ENCODE data around the gene ZNF575. TPM values are rescaled to one million over a fixed set of nuclear protein-coding genes. Genes with fewer than 3 reads are reported as not detected.

The ZNF575 gene
- polyA plus RNA-seq, 3 donors: 1.4 to 1.5 (median 1.4) TPM

DNA sequence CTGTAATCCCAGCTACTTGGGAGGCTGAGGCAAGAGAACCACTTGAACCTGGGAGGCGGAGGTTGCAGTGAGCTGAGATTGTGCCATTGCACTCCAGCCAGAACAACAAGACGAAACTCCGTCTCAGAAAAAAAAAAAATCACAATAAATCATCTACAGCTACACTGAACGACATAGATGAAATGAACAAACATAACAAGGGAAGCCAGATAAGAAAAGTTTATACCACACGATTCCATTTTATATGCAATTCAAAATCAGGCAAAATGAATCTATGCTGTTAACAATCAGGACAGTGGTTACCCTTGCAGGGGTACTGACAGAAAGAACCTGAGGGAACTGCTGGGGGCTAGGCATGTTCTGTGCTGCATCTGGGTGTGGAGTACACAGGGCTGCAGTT lies 36.7 kb downstream of the ZNF575 start:
- DNase-seq (ENCODE audit: low read depth in 3 of 3, low spot score in 2 of 3): no peak

DNA sequence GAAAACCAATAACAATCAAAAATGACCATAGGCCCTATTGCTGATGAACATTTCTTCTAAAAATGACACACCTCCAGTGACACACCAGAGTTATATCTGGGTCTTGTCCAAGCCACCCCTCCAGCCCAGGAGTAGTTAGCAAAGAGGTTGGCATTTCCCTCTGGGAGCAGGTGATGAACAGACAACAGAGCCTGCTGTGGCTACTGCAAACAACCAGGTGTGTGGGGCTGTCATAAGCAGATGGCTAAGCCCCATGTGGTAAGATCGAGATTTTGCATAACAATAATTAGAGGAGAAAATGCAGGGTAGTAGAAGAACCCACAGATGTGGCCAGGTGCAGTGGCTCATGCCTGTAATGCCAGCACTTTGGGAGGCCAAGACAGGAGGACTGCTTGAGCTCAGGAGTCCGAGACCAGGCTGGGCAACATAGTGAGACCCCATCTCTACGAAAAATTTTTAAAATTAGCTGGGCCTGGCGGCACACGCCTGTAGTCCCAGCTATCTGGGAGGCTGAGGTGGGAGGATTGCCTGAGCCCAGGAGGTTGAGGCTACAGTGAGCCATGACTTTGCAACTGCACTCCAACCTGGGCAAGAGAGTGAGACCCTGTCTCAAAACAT lies 37.3 kb downstream of the ZNF575 start:
- DNase-seq (ENCODE audit: low read depth in 3 of 3, low spot score in 2 of 3): no peak

DNA sequence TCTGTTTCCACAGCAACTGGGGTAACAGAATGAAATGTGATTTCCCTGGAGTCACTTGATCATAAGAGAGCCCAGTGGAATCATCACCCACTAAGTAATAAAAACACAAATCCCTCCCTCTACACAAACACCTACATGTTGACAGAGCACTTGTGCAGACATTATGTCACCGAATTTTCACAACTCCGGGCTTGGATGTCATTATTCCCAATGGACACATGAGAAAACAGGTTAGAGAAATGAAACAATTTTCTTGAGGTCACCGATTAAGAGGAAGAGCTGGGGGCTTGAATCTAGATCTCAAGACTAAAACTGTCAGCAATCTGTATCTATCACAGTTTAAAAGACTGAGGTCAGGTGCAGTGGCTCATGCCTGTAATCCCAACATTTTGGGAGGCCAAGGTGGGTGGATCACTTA lies 39.2 kb downstream of the ZNF575 start:
- DNase-seq (ENCODE audit: low read depth in 3 of 3, low spot score in 2 of 3): no peak

DNA sequence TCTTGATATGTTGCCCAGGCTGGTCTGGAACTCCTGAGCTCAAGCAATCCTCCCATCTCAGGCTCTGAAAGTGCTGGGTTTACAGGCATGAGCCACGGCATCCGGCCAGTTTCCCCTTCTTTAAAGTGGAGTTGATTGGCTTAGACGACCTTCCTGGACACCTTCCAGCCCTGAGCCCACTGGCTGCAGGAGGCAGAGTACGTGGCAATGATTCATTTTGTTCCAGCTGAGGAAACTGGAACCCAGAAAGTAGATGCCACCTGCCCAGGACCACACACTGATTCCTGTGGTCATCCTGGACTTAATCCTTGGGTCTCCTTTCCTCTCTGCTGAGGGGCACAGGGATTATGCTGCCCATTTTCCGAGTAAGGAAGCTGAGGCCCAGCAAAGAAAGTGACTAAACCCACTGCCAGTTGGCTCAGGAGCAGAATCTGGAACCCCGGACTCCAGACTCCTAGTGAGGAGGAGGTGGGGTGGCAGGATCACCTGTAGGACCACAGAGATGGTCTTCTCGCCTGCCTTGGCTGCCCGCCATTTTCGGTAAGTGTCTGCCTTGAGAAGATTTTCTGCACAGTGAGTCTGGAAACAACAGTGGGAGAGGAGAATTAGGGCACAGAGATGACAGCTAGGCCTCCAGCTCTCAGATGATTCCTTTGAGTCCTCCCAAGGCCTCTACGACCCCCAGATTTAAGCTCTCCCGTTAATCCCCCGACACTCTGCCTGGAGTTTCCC lies 41.6 kb downstream of the ZNF575 start:
- DNase-seq (ENCODE audit: low read depth in 3 of 3, low spot score in 2 of 3): no peak

DNA sequence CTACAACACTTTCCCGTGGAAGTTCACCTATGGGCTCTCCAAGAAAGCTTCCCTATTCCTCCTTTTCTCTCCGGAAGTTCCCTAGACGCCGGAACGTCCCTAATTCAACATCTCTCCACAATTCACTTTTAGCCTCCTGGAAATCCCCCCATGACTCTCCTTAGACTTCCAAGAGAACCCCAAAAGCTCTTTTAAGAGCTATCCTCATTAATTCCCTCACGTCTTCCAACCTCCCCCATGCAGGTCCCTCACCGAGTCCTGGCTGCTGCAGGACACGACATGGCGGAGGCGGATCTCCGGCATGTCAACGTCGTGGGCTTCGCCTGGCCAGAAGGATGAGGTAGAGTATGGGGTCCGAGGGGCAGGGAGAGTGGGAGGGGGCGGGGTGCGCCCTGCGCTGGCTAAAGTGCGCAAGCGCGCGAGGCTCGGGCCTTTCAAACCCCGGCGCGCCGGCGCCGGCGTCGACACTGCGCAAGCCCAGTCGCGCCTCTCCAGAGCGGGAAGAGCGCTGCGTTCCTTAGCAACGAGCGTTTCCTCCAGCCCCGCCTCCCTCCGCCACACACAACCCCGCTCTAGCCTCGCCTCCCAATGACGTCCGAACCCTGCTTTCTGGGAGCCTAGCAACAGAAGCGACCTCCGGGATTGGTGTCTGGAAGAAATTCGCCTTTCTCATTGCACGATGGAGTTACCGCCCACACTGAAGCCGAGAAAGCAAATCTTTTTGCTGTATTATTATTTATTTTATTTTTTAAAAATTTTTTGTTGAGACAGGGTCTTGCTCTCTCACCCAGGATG lies 42.4 kb downstream of the ZNF575 start, which contains the start of the genes PINLYP and XRCC1:
PINLYP (plus strand) TSS at position 646 of the 795 bp plus-strand sequence. CDS start 1,391 bp downstream, outside the sequence.
XRCC1 (minus strand) TSS at position 372 of the 795 bp plus-strand sequence; CDS start at position 303, 69 bp downstream.
- DNase-seq (ENCODE audit: low read depth in 3 of 3, low spot score in 2 of 3): peak; percentile 96 to 99 (median 97)

DNA sequence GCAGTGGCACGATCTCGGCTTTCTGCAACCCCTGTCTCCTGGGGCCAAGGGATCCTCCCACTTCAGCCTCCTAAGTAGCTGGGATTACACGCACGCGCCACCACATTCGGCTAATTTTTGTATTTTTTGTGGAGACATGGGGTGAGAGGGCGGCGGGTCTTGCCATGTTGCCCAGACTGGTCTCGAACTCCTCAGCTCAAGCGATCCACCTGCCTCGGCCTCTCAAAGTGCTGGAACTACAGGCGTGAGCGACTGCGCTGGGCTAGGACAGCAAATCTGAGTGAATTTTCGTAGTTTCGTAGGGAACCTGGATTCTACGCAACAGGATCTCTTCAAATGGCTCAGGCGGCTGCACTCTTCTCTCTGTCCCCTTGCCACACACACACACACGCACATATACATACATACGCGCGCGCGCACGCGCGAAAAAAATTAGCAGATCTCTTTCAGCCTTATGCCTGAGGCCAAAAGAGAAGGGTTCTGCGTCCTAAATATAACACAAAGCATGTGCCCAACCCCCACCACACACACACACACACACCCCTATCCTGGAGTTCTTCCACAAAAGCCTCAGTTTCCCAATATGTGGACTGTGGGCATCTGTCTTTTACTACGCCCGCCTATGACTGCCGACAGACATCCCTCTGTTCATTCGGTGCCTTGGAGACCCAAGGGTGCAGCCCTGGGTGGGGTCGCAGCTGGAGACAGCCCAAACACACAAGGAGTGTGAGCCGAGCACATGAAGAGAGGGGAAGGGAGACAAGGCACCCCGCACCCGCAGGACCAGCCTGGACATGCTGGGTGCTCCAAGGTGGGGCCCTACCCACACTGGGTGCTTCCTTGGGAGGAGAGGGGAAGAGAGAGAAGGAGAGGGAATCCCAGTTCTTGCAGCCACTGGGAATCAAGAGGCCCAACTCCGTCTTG lies 43.2 kb downstream of the ZNF575 start:
- no peak for DNase-seq (ENCODE audit: low read depth in 3 of 3, low spot score in 2 of 3)

DNA sequence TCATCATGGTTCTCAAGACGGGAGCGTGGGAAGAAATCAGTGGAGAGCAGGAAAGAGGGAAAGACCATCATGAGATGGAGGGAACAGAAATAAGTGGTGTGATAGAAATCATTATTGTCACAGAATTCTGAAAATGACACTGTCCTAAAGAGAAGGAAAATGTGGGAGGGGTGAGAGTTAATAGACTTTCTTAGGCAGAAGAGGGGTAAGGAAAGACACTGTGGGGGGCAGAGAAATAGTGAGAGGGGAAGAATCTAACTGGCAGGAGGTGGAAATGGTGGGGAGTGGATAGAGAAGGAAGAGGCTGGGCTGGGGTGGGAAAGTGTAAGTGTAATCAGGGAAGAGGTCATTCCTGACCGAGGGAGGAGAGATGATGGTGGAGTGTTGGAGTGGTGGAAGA lies 45.8 kb downstream of the ZNF575 start:
- DNase-seq (ENCODE audit: low read depth in 3 of 3, low spot score in 2 of 3): no peak

DNA sequence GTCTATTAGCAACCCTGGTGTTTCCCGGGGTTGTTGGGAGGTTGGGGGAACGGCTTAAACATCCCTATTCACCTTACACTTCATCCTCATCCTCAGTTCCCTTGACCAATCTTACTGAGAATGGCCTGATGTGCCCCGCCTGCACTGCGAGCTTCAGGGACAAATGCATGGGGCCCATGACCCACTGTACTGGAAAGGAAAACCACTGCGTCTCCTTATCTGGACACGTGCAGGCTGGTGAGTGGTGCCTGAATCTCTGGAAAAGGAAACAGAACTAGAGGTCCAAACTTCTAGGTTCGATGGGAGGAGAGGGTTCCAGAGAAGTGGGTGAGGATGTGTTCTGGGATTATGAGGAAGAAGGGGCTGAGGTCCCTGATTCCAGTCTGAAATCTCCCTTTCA lies 48.5 kb downstream of the ZNF575 start:
- DNase-seq (ENCODE audit: low read depth in 3 of 3, low spot score in 2 of 3): no peak

DNA sequence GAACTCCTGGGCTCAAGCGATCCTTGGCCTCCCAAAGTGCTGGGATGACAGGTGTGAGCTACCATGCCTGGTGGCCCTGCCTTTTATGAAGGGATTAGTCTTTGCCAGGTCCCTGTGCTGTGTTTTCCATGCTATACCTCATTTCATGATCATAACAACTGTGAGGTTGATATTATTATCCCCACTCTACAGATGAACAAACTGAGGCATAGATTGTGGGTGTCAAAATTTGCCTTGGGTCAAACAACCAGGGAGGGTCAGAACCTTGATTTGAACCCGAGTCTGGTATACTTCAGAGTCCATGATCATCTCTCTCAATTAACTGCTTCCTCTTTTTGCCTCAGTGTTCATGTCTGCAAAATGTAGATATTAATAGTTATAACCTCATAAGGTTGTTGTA lies 49.5 kb downstream of the ZNF575 start:
- DNase-seq (ENCODE audit: low read depth in 3 of 3, low spot score in 2 of 3): no peak

DNA sequence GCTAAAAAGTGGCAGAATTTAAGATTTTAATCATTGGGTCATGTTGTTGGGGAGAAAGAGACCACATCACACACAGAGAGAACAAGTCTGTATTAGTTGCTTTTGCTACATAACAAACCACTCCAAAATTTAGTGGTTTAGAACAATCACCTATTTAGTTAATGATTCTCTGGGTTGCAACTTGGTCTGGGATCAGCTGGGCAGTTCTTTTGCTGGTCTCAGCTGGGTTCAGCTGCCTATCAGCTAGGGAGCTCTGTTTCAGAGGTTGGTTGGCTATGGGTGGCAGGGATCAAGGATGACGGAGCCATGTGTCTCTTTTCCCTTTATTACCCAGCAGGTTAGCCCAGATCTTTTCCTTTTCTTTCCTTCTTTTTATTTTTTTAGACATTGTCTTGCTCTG lies 51.5 kb downstream of the ZNF575 start:
- no peak for DNase-seq (ENCODE audit: low read depth in 3 of 3, low spot score in 2 of 3)

Other genes with a start within 250 kb of the ZNF575 start
- gene CD177, start 179.5 kb upstream of the ZNF575 start, polyA plus RNA-seq (ENCODE audit: insufficient read length in 3 of 3): under 1 TPM in 2 of 3 donors, not detected in 1; 0.28 to 0.40 TPM
- not detected for gene TEX101, start 118.3 kb upstream of the ZNF575 start, polyA plus RNA-seq (ENCODE audit: insufficient read length in 3 of 3)
- 1 to 10 TPM; 1.2 to 1.9 (median 1.3) TPM for gene LYPD3, start 67.6 kb upstream of the ZNF575 start, polyA plus RNA-seq (ENCODE audit: insufficient read length in 3 of 3)
- gene PHLDB3, start 28.4 kb upstream of the ZNF575 start, polyA plus RNA-seq (ENCODE audit: insufficient read length in 3 of 3): 1 to 10 TPM; 5.0 to 6.9 (median 5.6) TPM
- 10 to 100 TPM; 24.2 to 28.1 (median 27.9) TPM for gene ETHE1, start 6.0 kb upstream of the ZNF575 start, polyA plus RNA-seq (ENCODE audit: insufficient read length in 3 of 3)
- gene XRCC1, start 42.3 kb downstream of the ZNF575 start, polyA plus RNA-seq (ENCODE audit: insufficient read length in 3 of 3): 10 to 100 TPM; 56.4 to 66.0 (median 59.1) TPM
- gene PINLYP, start 42.6 kb downstream of the ZNF575 start, polyA plus RNA-seq (ENCODE audit: insufficient read length in 3 of 3): 10 to 100 TPM; 17.8 to 19.2 (median 17.9) TPM
- gene IRGQ, start 62.9 kb downstream of the ZNF575 start, polyA plus RNA-seq (ENCODE audit: insufficient read length in 3 of 3): 10 to 100 TPM; 12.7 to 13.8 (median 12.9) TPM
- gene ZNF576, start 63.4 kb downstream of the ZNF575 start, polyA plus RNA-seq (ENCODE audit: insufficient read length in 3 of 3): 10 to 100 TPM in 2 of 3 donors, 1 to 10 TPM in 1; 9.6 to 11.3 (median 10.1) TPM
- under 1 TPM; 0.59 to 0.80 (median 0.67) TPM for gene SRRM5, start 78.9 kb downstream of the ZNF575 start, polyA plus RNA-seq (ENCODE audit: insufficient read length in 3 of 3)
- 10 to 100 TPM; 82.2 to 90.6 (median 86.1) TPM for gene ZNF428, start 86.4 kb downstream of the ZNF575 start, polyA plus RNA-seq (ENCODE audit: insufficient read length in 3 of 3)
- 10 to 100 TPM; 43.1 to 50.6 (median 44.2) TPM for gene CADM4, start 106.7 kb downstream of the ZNF575 start, polyA plus RNA-seq (ENCODE audit: insufficient read length in 3 of 3)
- 1 to 10 TPM; 6.0 to 8.4 (median 6.3) TPM for gene PLAUR, start 137.0 kb downstream of the ZNF575 start, polyA plus RNA-seq (ENCODE audit: insufficient read length in 3 of 3)
- not detected for gene IRGC, start 182.9 kb downstream of the ZNF575 start, polyA plus RNA-seq (ENCODE audit: insufficient read length in 3 of 3)
- 10 to 100 TPM; 36.9 to 40.5 (median 37.4) TPM for gene SMG9, start 221.8 kb downstream of the ZNF575 start, polyA plus RNA-seq (ENCODE audit: insufficient read length in 3 of 3)
- 1 to 10 TPM in 2 of 3 donors, under 1 TPM in 1; 0.97 to 1.8 (median 1.5) TPM for gene KCNN4, start 247.8 kb downstream of the ZNF575 start, polyA plus RNA-seq (ENCODE audit: insufficient read length in 3 of 3)

All from right renal cortex interstitium (tissue), 3 donors.